GM12865 (cell line): Measurements from ENCODE around the gene FERMT2.
A peak's percentile ranks its signal among the peaks of the same experiment; 100 is the strongest.

Experiments used
- DNase-seq: peaks from one replicate; pipeline ENCODE4 v3.0.0; 2010; ENCODE audit warnings: low read depth
- H3K4me3 ChIP-seq: 2 replicates; pipeline ENCODE4 v1.5.1; 2011; ENCODE audit warnings: mild to moderate bottlenecking, low read depth, low read length, control low read depth
- TF ChIP-seq, protein P1 (sequence below): IDR thresholded peaks from 2 replicates; pipeline ENCODE4 v1.5.1; 2011; ENCODE audit warnings: low read length, control low read depth, low read depth, inconsistent platforms; ENCODE audit not compliant: insufficient read depth; ENCODE audit errors: missing control alignments

Gene FERMT2

GRCh38 chr14:52906141-52906601 is 44.7 kb downstream of the FERMT2 start:
- TF ChIP-seq, protein P1, sequence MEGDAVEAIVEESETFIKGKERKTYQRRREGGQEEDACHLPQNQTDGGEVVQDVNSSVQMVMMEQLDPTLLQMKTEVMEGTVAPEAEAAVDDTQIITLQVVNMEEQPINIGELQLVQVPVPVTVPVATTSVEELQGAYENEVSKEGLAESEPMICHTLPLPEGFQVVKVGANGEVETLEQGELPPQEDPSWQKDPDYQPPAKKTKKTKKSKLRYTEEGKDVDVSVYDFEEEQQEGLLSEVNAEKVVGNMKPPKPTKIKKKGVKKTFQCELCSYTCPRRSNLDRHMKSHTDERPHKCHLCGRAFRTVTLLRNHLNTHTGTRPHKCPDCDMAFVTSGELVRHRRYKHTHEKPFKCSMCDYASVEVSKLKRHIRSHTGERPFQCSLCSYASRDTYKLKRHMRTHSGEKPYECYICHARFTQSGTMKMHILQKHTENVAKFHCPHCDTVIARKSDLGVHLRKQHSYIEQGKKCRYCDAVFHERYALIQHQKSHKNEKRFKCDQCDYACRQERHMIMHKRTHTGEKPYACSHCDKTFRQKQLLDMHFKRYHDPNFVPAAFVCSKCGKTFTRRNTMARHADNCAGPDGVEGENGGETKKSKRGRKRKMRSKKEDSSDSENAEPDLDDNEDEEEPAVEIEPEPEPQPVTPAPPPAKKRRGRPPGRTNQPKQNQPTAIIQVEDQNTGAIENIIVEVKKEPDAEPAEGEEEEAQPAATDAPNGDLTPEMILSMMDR, result no peak
- DNase-seq, result no peak
- no peak overlapping the region for H3K4me3 ChIP-seq

- no peak overlapping the region for H3K4me3 ChIP-seq
- no peak for DNase-seq
- TF ChIP-seq, protein P1, result no peak
These were observed 47.8 kb downstream of the FERMT2 start for GRCh38 chr14:52902971-52903619.

GRCh38 chr14:52901357-52901980 is 49.4 kb downstream of the FERMT2 start:
- DNase-seq, result no peak
- TF ChIP-seq, protein P1, result no peak
- no peak overlapping the region for H3K4me3 ChIP-seq

DNA sequence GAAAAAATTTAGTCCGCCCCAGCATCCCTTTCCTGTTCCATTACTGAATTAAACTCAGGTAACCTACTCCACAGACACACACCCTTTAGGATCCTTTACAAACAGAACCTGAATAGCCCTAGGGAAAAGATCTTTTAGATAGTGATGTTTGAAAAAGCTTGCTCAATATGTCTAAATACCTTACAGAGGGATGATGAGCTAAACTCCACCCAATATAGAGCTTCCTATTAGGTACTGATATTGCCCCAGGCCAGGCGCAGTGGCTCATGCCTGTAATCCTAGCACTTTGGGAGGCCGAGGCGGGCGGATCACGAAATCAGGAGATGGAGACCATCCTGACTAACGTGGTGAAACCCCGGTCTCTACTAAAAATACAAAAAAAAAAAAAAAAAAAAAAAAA is 50.1 kb downstream of the FERMT2 start:
- H3K4me3 ChIP-seq, result no peak overlapping the region
- TF ChIP-seq, protein P1, result no peak
- DNase-seq, result no peak

DNA sequence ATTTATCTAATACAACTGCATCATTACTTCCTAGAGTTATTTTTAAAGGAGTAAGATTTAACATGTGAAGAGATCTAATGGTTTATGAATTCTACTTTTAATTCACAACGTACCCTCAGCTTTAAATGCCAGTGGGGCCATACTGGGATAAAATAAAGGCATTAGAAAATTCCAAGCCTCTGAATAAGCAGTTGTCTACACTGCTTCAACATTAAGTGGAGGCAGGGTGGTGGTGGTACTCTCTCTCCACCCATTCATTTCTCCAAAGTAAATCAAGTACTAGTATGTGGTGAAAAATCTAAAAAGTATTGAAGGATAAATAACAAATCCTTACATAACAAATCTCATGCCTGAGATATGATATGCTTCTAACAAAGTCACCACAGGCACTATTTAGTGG is 52.4 kb downstream of the FERMT2 start:
- H3K4me3 ChIP-seq, result no peak overlapping the region
- DNase-seq, result no peak
- TF ChIP-seq, protein P1, result no peak

DNA sequence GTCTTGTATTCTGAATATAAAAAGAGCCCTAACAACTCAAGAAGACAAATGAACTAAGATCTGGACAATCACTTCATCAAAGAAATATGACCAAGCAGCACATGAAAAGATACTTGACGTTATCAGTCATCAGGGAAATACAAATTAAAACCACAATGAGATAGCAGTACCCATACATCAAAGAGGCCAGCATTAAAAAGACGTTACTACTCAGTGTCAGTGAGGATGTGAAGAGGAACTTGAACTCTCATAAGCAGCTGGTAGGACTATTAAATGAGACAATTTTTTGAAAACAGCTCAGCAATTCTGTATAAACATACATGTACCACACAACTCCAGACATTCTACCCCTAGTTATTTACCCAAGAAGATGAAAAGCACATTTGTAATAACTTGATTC is 55.9 kb downstream of the FERMT2 start:
- H3K4me3 ChIP-seq, result no peak overlapping the region
- peak; percentile 43 for DNase-seq
- TF ChIP-seq, protein P1, result no peak

GRCh38 chr14:52891800-52892199 is 59.0 kb downstream of the FERMT2 start:
- no peak overlapping the region for H3K4me3 ChIP-seq
- TF ChIP-seq, protein P1, result no peak

More at GRCh38 chr14:52891800-52892199, 59.0 kb downstream of the FERMT2 start:
- no peak for DNase-seq
